CD4-positive, alpha-beta T cell (primary cell): Measurements from ENCODE around the gene AMBN. TPM values are rescaled to one million over a fixed set of nuclear protein-coding genes. Genes with fewer than 3 reads are reported as not detected.

Experiments used
- ATAC-seq: fragments of 200-7000 bp; cut with Tn5 transposase; one replicate; pipeline ENCODE4 v1.10.0; 2022; ENCODE audit warnings: mild to moderate bottlenecking; ENCODE audit not compliant: poor library complexity
- CTCF ChIA-PET: fragments of 350-600 bp; sonication (Branson Sonifier 250); formaldehyde crosslinking; loops from one replicate; lab custom pipeline; 2021; ENCODE audit warnings: antibody characterized with exemption, inconsistent platforms; lab: Charles Lee
- POLR2A ChIA-PET: fragments of 350-600 bp; sonication (Branson Sonifier 250); formaldehyde crosslinking; loops from one replicate; lab custom pipeline; 2021; ENCODE audit warnings: antibody characterized with exemption, inconsistent platforms; lab: Charles Lee
- DNase-seq, 14 experiments: peaks; one replicate each; pipeline ENCODE4 v3.0.0-alpha.2; 2013 to 2020; ENCODE audit warnings: mixed read lengths in 2 of 14
- H3K27ac ChIP-seq, 2 donors: one replicate each; pipeline versions ENCODE4 v1.5.1 to v1.7.0; 2013; ENCODE audit warnings: low read length in 2 of 2, low read depth in 1 of 2, mild to moderate bottlenecking in 1 of 2
- H3K27me3 ChIP-seq, 2 experiments: 1 replicate in 1 of 2; 2 replicates in 1 of 2; pipeline versions ENCODE4 v1.6.1 to v1.7.0; 2013; ENCODE audit warnings: low read length in 2 of 2, control low read depth in 1 of 2, mild to moderate bottlenecking in 1 of 2, moderate library complexity in 1 of 2; ENCODE audit not compliant: insufficient read depth in 2 of 2, control insufficient read depth in 1 of 2
- H3K36me3 ChIP-seq: one replicate; pipeline ENCODE4 v1.6.1; 2013; ENCODE audit warnings: low read length, control low read depth; ENCODE audit not compliant: insufficient read depth
- H3K4me1 ChIP-seq: one replicate; pipeline ENCODE4 v1.6.1; 2013; ENCODE audit warnings: low read length, control low read depth; ENCODE audit not compliant: insufficient read depth
- H3K4me3 ChIP-seq: one replicate; pipeline ENCODE4 v1.5.1; 2013; ENCODE audit warnings: mild to moderate bottlenecking, low read length, moderate library complexity
- H3K9me3 ChIP-seq, 2 experiments: 1 replicate in 1 of 2; 2 replicates in 1 of 2; pipeline versions ENCODE4 v1.6.1 to v1.7.0; 2013; ENCODE audit warnings: low read length in 2 of 2, mild to moderate bottlenecking in 2 of 2, control low read depth in 1 of 2, moderate library complexity in 1 of 2; ENCODE audit not compliant: control insufficient read depth in 1 of 2, insufficient read depth in 1 of 2
- H3K27ac Mint-ChIP-seq: one replicate; pipeline ENCODE4 v1.8.0; 2020; ENCODE audit warnings: mixed read lengths
- H3K27me3 Mint-ChIP-seq: one replicate; pipeline ENCODE4 v1.8.0; 2021; ENCODE audit warnings: mixed read lengths
- H3K36me3 Mint-ChIP-seq: one replicate; pipeline ENCODE4 v1.8.0; 2021; ENCODE audit warnings: low read depth, mixed read lengths
- H3K4me1 Mint-ChIP-seq: one replicate; pipeline ENCODE4 v1.8.0; 2021; ENCODE audit warnings: low read depth, mixed read lengths
- H3K4me3 Mint-ChIP-seq: one replicate; pipeline ENCODE4 v1.8.0; 2020; ENCODE audit warnings: mild to moderate bottlenecking, mixed read lengths
- H3K9me3 Mint-ChIP-seq: one replicate; pipeline ENCODE4 v1.8.0; 2020; ENCODE audit warnings: mixed read lengths
- CTCF ChIP-seq: fragments of 200-600 bp; IDR thresholded peaks from one replicate; pipeline ENCODE4 v1.8.0; 2022; ENCODE audit warnings: antibody characterized with exemption, mild to moderate bottlenecking
- intact Hi-C, 2 experiments: fragments of 100-400 bp; cut with DNase I in 1 of 2; cut with micrococcal nuclease in 1 of 2; formaldehyde crosslinking; loops; one replicate each; pipeline versions ENCODE4 v1.15.1 to v1.9.0; 2023 to 2025; cut with DNase I, micrococcal nuclease
- polyA plus RNA-seq, 2 donors: library from polyadenylated mRNA; unstranded; fragments of 120-200 nt; gene quantifications; one replicate each; pipeline ENCODE4 v1.2.1, GENCODE V29; 2013
- total RNA-seq, 174 experiments: library from RNA in 2 of 174; stranded (reverse) in 2 of 174; gene quantifications; one replicate each; pipeline ENCODE4 v1.2.3 and lab custom pipeline; 2021 to 2026

The AMBN gene
- total RNA-seq (not detected), total RNA-seq (lab: John Stamatoyannopoulos, UW) (0 to 0.16 (median 0) reads per million in 172 experiments)
- not detected for polyA plus RNA-seq (2013, experiment 1 of 2)
- not detected for polyA plus RNA-seq (2013, experiment 2 of 2)

GRCh38 chr4:70591955-70592582, at the start of gene AMBN:
Gene AMBN, plus strand, starts transcription at chr4:70592256. Its CDS starts 103 bp downstream, at chr4:70592359.
- Mint-ChIP-seq H3K9me3 (no peaks in the 10 kb centered on the region), H3K36me3 (no peaks in the 10 kb centered on the region), H3K4me3 (no peak within 1 kb of the TSS), H3K27me3 (peaks cover 4% of the 10 kb centered on the region), H3K27ac (no peak within 1 kb of the TSS), H3K4me1 (no peaks in the 10 kb centered on the region)
- no peak within 1 kb of the TSS for H3K27ac ChIP-seq
- no peaks in the 10 kb centered on the region for H3K27me3 ChIP-seq
- DNase-seq (no peak), ATAC-seq (no peak)
- no peaks in the 10 kb centered on the region for H3K4me1 ChIP-seq
- no peaks in the 10 kb centered on the region for H3K9me3 ChIP-seq
- intact Hi-C loops, result no loop called here
- ChIA-PET POLR2A (no interaction called here), CTCF (no interaction called here)
- no peaks in the 10 kb centered on the region for H3K36me3 ChIP-seq
- TF ChIP-seq CTCF, result no peak
- H3K4me3 ChIP-seq, result no peak within 1 kb of the TSS

GRCh38 chr4:70544279-70544868, 47.7 kb upstream of the AMBN start:
- Mint-ChIP-seq H3K4me1 (no peaks in the 10 kb centered on the region), H3K27ac (no peak overlapping the region), H3K36me3 (no peaks in the 10 kb centered on the region), H3K4me3 (no peak overlapping the region), H3K27me3 (peaks cover 24% of the 10 kb centered on the region), H3K9me3 (no peaks in the 10 kb centered on the region)
- peak; percentile 26 for TF ChIP-seq CTCF
- no peak for DNase-seq
- CTCF ChIA-PET, result no interaction called here
- no peak overlapping the region for H3K4me3 ChIP-seq
- intact Hi-C loops, result no loop called here
- POLR2A ChIA-PET, result no interaction called here
- no peak overlapping the region for H3K27ac ChIP-seq
- no peaks in the 10 kb centered on the region for H3K9me3 ChIP-seq
- no peaks in the 10 kb centered on the region for H3K27me3 ChIP-seq
- H3K4me1 ChIP-seq, result no peaks in the 10 kb centered on the region
- ATAC-seq, result no peak
- no peaks in the 10 kb centered on the region for H3K36me3 ChIP-seq

- Mint-ChIP-seq H3K27me3 (peaks cover 10% of the 10 kb centered on the region), H3K4me3 (no peak overlapping the region), H3K27ac (no peak overlapping the region), H3K4me1 (peaks cover 6% of the 10 kb centered on the region), H3K36me3 (no peaks in the 10 kb centered on the region), H3K9me3 (no peaks in the 10 kb centered on the region)
- ATAC-seq (no peak), DNase-seq (no peak)
- intact Hi-C loops, result no loop called here
- no peaks in the 10 kb centered on the region for H3K27me3 ChIP-seq
- H3K36me3 ChIP-seq, result no peaks in the 10 kb centered on the region
- H3K4me1 ChIP-seq, result no peaks in the 10 kb centered on the region
- CTCF ChIA-PET, result no interaction called here
- no peak overlapping the region for H3K27ac ChIP-seq
- no peak for TF ChIP-seq CTCF
- POLR2A ChIA-PET, result no interaction called here
- H3K9me3 ChIP-seq, result no peaks in the 10 kb centered on the region
- no peak overlapping the region for H3K4me3 ChIP-seq
These were observed 35.2 kb upstream of the AMBN start for GRCh38 chr4:70556856-70557255.
